Stimulated activated CD4-positive, alpha-beta T cell treated with anti-CD3 and anti-CD28 coated beads, Interleukin-1b, Interleukin-23, amount 100 ng/mL, for 4 hours (primary cell): ENCODE results near the gene B3GAT3.
"Not testable (repeated sequence)": the region's sequence is repeated elsewhere in the genome, so short reads cannot be mapped to it uniquely, and the experiment has no call there.

Experiments
- DNase-seq, 2 donors: peaks; one replicate each; pipeline ENCODE4 v3.0.0-alpha.2; 2020; ENCODE audit warnings: low read depth in 2 of 2

The B3GAT3 gene

GRCh38 chr11:62645946-62646824 is 24.4 kb upstream of the B3GAT3 start, which contains the start of gene GANAB:
TSS of gene GANAB (minus strand) at chr11:62646613. CDS start at chr11:62646599, 14 bp downstream.
- peak; percentile 99 for DNase-seq

DNA sequence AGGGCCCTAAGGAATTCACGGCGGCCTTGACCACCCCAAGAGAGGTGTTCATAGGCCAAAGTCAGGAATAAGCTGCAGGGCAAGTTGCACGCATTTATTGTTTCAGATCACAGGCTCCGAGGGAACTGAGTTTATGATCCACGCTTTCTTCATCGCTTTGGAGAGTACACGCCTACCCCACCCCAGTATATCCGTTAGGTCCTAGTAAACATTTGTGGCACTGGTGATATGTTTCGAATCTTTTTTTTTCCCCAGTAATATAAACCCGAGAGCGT is 23.8 kb upstream of the B3GAT3 start:
- no peak for DNase-seq

GRCh38 chr11:62644220-62644619 is 22.4 kb upstream of the B3GAT3 start:
- no peak for DNase-seq

DNA sequence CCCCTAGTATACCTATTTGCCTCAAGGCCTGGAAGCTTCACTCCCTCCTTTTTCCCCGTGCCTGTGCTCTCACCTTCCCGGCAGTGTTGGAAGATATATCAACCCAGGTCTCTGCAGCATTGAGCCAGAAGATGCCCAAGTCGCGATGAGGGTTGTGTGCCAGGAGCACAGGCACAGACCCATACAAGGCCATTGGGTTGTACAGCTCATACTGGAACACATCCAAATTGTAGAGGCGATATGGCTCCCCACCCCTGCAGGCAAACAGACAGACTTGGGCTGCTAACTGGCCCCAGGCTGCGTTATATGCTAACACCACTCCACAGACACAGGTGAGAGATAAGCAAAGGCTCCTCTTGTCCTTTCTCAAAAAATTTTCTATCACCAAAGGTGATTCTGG is 10.7 kb upstream of the B3GAT3 start:
- no peak for DNase-seq

DNA sequence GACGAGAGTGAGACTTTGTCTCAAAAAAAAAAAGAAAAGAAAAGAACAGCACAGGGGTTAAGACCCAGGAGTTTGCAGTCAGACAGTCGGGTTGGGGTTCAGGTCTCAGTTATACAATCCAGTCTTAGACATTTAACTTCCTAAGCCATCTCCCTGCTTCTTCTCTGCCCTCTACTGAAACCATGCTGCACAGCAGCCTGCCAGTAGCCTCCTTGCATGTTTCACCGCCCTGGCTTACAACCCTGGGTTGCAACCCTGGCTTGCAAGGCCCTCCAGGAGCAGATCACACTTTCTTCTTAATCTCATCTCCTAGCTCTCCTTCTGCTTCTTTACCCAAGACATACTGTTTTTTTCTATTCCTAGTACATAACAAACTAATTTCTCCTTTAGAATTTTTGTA is 5.9 kb upstream of the B3GAT3 start:
- no peak for DNase-seq

DNA sequence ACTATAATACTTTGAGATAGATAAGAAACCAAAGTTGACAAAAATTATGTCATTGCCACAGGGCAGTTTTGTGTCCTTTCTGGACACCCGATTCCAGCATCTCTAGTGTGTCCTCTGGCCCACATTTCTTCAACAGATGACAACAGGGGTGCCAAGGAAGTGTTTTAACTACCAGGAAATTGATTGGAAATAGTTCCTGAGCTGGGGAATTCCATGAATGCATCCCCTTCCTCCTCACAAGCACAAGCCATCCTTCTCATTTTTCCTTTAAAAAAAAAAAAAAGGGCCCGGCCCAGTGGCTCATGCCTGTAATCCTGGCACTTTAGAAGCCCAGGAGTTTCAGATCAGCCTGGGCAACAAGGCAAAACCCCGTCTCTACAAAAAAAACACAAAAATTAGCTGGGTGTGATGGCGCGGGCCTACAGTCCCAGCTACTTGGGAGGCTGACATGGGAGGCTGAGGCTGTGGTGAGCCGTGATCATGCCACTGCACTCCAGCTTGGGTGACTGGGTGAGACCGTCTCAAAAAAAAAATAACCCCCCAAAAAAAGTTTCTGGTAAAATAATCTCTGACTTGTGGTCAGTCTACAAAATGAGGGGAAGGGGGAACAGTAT is 797 bp upstream of the B3GAT3 start:
- no peak for DNase-seq

DNA sequence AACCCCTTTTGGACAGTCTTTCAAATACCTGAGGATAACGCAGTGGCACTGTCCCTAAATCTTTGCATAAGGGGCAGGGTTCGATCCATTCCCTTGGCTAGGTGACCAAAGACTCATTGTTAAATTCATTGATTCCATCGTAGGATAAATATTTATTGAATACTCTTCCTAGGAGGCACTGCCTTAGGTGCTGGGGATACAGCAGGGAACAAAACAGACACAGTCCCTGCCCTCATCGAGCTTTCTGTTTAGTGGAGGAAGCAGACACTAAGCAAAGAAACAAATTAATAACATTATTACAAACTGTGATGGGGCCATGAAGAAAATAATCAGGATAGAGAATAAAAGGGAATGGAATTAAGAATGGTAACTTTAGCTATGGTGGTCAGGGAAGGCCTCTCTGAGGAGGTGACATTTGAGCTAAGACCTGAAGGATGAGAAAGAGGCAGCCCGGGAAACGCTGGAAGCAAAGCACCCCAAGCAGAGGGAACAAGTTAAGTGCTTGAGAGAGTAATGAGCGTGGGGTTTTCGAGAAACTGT is 689 bp downstream of the B3GAT3 start:
- DNase-seq, result no peak

DNA sequence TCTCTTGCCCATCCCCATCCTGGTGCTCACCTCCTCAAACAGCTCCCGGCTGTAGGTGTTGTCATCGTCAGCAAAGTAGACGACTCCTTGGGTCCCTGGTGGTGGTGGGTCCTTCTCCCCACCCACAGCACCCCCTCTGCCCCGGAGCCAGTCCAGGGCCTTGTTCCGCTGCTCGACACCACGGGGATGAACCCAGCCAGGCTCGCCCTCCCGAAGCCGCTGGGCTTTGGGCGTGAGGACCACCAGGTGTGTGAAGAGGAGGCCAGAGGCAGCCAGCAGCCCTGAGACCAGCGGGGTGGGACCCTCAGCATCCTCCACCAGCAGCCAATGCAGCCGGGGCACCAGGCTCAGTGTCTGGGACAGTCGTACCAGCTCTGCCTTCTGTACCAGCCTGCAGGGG is 4.8 kb downstream of the B3GAT3 start:
- DNase-seq, result not testable (repeated sequence)

GRCh38 chr11:62615521-62615920 is 6.3 kb downstream of the B3GAT3 start:
- DNase-seq, result no peak

- peak in 1 of 2 donors; percentile 38 for DNase-seq
Observed at GRCh38 chr11:62614275-62614674, 7.5 kb downstream of the B3GAT3 start.

DNA sequence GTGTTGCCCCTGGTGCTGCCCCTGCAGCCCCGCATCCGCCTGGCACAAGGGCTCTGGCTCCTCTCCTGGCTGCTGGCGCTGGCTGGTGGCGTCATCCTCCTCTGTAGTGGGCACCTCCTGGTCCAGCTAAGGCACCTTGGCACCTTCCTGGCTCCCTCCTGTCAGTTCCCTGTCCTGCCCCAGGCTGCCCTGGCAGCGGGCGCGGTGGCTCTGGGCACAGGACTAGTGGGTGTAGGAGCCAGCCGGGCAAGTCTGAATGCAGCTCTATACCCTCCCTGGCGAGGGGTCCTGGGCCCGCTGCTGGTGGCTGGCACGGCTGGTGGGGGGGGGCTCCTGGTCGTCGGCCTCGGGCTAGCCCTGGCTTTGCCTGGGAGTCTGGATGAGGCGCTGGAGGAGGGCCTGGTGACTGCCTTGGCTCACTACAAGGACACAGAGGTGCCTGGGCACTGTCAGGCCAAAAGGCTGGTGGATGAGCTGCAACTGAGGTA is 8.5 kb downstream of the B3GAT3 start:
- no peak for DNase-seq

DNA sequence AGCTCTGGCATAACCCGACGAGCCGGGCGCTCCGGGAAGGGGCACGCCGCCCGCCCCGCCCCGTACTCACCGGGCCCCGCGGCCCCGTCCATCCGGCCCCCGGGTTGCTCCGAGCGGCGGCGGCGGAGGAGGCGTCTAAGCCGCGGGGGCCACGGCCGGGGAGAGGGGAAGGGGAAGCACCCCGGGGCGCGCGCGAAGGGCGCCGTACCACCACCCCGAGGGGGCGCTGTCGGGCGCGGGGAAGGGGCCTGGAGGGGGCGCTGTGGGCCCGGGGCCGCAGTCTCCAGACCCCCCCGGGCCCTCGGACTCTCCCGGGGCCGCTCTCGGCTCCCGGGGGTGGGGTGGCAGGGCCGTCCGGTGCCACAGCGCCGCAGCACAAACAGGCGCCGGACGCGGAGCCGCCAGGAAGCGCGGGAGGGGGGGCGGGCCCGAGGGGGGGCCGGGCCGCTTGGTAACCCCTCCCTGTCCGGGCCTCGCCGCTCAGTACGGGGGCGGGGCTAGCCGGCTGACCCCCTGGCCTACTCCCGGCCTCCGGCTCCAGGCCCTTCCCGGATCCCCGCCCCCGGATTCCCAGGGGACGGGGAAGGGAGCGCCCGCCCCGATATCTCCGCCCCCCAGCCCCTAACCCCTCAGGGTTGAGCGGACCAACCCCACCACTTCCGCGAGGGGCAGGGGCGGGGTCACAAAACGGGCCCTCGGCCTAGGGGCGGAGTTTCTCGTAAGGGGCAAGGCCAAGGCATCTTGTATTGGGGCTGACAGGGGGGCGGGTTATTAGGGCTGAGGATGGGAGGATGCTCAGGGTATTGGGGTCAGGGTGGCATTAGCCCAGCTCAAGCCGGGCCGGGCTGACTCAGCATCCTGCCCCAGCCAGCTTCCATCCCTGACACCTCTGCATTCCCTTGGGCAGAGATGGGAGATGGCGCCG is 9.2 kb downstream of the B3GAT3 start, which contains the start of the genes EML3 and ROM1:
EML3 (minus strand) TSS at position 410 of the 925 bp plus-strand sequence; CDS start at position 92, 318 bp downstream.
ROM1 (plus strand) TSS at position 892 of the 925 bp plus-strand sequence; CDS start at position 917, 25 bp downstream.
- DNase-seq, result peak; percentile 82 to 85

DNA sequence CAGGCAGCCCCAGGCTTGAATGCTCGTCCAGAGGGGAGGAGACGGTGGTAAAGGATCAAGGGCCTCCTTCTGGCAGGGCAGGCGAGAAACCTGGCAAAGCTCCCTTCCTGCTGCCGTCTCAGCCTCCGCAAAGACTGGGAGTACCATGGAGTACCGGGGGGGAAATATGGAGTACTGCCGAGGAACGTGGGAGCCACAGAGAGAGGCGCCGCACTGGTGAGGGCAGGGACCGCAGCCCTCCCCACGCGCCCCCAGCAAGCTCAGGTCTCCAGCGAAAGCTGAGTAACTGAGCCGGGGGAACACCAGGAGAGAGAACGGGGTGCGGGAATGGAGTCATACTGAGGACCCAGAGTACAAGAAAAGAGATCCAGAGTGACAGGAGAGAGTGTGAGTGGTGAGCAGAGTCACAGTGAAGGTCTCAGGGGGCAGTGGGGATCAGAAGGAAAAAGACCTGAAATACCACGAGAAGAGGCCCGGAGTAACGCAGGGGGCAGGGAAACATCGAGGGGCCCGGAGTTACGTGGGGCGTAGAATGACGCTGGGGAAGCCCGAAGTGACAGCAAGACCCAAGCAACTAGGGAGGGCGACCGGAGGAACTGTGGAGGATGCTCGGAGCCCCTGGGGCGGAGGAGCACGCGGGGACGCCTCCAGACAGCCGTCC is 10.0 kb downstream of the B3GAT3 start:
- DNase-seq, result peak in 1 of 2 donors; percentile 48

GRCh38 chr11:62610814-62611704 is 10.7 kb downstream of the B3GAT3 start:
- DNase-seq, result no peak

- no peak for DNase-seq
Observed at GRCh38 chr11:62610403-62610802, 11.4 kb downstream of the B3GAT3 start.

GRCh38 chr11:62608776-62609175 is 13.0 kb downstream of the B3GAT3 start:
- DNase-seq, result no peak

- no peak for DNase-seq
Observed at GRCh38 chr11:62607714-62608113, 14.1 kb downstream of the B3GAT3 start.

DNA sequence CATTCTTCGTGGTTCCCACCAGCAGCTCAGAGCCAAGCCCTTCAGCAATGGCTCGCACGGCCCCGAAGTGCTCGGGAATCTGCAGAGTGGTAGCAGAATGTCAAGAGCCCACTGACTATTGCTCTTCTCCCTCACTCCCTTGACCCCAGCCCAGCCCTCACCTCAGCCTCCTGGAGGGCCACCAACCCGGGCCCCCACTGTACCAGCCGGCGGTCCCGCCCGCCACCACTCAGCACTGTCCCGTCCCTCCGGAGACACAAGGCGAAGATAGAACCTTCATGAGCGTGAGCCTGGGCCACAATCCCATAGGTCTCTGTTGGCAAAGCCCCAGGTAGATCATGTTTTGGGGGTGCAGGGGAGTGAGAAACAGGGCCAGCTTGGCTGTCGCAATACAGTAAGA is 15.9 kb downstream of the B3GAT3 start:
- no peak for DNase-seq

DNA sequence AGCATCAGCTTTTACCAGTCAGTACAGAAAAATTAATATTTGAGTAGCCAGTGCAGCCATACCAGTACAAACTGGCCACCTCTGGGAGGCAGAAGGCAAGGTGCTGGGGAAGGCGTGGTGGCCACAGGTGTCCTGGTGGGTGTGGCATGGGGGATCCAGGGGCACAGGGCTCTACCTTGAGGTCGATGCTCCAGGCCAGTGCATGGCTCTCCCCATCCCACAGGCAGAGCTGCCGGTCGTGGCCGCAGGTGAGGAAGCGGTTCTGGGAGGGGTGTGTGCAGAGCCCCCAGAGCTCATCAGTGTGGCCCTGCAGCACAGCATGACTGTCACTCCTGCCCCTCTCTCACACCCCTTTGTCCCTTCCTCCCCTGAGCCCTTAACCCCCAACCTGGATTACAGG is 16.3 kb downstream of the B3GAT3 start:
- DNase-seq, result no peak
